ENCODE measurements around the gene NREP. TPM values are rescaled to one million over a fixed set of nuclear protein-coding genes. Genes with fewer than 3 reads are reported as not detected.
A peak's percentile ranks its signal among the peaks of the same experiment; 100 is the strongest.

The NREP gene, protein sequence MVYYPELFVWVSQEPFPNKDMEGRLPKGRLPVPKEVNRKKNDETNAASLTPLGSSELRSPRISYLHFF
- 295 TPM for polyA plus RNA-seq (ENCODE audit: insufficient read length)

DNA sequence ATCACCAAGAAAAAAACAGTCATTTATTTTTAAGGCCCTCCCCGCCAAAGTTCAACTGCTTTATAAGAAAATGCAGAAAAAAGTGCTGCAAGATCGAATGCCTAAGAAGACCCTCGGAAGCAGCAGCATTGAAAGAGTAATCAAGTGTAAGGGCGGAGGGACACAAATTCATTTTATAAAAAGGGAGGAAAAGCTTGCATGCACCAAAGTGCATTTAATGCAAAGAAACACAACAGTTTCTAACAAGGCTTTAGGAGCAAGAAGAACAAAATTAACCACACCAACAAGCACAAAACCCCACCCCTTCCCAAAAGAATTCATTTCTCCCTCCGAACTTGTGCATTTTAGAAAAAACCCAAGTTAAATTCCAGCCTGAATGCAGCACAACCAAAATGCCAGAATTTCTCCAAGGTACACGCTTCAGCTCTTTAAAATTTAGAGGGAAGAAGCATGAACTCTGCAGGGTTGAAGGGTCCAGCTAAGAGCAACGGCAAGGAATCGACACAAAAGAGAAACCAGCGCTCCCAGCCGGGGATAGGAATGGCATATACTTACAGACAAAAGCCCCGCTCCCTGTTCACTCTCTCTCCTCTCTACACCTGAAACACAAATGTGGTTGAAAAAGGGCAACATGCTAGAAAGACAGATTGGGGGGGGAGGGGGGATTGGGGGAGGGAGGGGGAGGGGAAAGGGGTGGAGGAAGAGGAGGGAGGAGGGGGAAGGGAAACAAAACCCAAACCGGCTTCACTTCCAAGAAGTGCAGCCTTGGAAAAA, at the start of gene NREP:
NREP (minus strand) TSS at position 614 of the 774 bp plus-strand sequence. CDS start 1,422 bp downstream, outside the sequence.
- DNase-seq, result no peak

- no peak for DNase-seq
Observed at GRCh38 chr5:111806753-111807152, 49.8 kb upstream of the NREP start.

DNA sequence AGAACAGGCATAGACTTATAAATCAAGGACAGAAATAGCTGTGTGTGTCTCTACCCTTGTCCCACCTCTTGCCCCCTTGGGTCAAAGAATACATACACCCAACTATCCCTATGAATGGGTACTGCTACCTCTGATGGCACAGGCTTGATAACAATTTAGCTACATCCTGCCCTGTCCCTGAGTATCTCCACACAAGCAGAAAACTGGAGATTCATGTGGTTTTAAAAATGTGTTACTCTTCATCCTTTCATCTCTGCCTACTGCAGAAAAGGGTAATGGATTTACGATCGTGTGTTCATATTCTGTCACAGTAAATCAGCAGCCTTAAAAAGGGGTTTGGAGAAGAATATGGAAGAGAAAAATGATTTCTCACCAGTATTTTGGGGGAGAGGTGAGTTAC, 49.2 kb upstream of the NREP start:
- DNase-seq, result no peak

DNA sequence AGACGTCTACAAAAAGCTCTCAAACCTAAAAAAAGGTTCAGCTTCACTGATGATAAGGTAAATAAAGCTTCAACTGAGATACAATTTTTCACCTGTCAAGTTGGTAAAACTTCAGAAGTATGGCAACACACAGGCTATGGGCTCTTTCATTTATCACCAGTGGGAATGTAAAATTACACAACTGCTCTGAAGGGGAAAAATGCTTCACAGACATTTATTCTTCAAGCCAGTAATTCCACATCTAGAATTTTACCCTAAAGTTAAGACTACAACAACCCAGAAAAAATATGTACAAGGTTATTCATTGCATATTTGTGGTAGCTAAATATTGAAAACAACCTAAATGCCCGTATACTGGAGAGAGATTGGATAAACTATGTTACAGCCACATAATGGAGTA, 48.1 kb upstream of the NREP start:
- DNase-seq, result no peak

DNA sequence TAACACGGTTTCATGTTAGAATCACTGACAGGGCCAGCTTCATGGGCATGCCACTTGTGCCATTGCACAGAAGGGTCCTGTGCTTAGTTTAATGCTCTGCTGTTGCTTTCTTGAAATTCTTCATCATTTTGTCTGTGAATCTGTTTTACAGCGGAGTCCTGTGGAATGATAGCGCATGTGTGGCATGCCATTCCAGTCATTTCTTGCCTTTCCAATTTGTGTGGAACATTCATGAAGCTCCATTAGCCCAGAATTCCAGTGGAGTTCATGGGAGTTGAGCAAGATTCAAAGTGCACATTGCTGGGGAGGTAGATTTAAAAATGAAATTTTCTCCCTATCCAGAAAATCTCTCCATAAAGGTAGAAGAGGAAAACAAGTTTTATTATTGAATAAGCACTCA, 43.4 kb upstream of the NREP start:
- DNase-seq, result no peak

DNA sequence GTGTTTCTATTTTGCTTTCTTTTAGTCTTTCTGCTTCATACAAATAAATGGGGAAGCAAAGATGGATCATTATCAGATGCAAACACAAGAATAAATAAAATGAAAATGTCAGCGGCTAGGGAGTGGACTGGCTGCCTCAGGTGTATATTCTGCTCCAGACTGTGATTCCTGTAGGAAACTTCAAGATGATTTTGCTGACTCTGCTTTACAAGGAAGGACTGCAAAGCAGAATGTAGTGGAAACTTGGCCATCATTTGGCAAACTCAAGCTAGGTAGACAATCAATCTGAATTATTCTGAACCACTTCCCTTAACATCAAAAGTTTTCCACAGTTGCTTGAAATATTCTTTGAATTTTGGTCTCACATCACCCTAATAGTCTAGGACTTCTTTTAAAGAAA, 38.1 kb upstream of the NREP start:
- no peak for DNase-seq

DNA sequence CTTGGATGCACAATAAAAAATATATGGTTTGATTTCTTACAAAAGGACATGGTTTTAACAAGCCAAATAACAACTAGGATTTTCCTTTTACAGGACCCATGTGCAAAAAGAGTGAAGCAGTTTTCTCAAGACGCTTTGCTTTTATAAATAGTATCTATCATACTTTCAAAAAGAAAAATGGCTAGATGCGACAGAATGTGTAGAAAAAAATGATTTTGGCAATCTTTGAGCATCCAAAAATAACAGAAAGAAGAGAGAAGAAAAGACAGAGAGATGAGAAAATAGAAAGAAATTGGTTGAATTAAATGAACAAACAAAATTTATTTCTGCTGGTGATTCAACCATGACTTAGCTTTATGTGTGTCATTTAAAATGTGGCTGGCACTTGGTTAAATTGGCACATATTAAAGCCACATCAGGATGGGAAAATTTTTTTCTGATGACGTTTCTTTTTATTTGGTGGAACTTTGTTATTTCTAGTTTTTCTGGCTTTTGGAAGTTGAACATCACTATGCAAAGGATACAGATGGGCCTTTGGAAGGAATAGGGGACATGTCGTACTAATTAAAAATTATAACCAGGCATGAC, 35.6 kb upstream of the NREP start:
- DNase-seq, result no peak

- no peak for DNase-seq
Observed at GRCh38 chr5:111790295-111790694, 33.3 kb upstream of the NREP start.

DNA sequence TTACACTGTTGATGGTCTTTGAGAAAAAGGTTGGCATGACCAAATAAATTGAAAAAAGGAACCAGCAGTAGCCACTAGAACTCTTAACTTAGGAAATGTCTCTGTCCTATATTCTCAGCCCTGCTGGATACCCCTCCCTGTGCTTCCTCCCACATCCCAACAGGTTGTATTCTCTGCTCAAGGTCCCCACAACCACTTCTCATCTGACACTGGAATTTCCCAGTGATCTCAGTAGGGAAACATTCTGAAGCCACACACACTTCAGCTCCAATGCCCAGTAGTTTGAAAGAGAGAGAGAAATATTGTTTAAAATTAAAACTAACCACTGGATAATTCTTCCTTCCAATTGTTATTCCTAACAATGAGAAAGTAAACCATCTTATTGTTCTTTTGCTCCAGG, 30.0 kb upstream of the NREP start:
- no peak for DNase-seq

- DNase-seq, result no peak
Observed at GRCh38 chr5:111784491-111785181, 27.6 kb upstream of the NREP start.

- no peak for DNase-seq
Observed at GRCh38 chr5:111783537-111783936, 26.5 kb upstream of the NREP start.

DNA sequence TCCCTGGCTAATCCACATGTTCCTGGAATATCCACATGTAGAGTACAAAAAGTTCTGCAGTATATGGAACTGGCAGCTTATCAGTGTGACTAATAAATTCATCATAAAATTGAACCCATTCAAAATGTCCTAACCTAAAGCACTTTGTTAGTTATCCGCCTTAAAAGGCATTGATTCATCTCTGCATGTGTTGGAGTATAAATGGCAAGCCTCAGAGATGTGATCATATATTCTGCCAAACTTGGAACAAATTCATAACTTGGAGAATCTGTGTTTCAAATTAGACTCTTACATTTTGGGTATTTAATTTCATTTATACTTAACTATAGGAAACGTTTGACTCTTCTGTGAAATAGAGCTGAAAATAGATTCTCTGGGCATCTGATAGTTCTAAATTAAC, 25.2 kb upstream of the NREP start:
- DNase-seq, result no peak

DNA sequence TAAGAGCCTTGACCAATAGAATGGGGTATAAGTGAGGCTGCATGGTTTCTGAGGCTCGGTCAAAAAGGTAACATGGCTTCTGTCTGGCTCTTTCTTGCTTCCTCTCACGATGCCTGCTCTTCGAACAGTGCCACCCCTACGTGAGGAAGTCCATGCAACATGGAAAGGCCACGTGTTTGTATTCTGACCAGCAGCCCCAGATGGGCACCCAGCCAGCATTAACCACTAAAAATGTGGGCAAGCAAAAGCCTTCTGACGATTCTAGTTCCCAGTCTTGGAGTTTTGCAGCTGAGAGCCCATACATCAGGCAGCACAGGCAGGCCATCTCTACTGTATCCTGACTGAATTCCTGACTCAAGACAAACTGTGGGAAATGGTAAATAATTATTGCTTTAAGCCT, 24.2 kb upstream of the NREP start:
- no peak for DNase-seq

- peak; percentile 72 for DNase-seq
Observed at GRCh38 chr5:111779922-111780292, 22.9 kb upstream of the NREP start.

- DNase-seq, result no peak
Observed at GRCh38 chr5:111779260-111779921, 22.4 kb upstream of the NREP start.

DNA sequence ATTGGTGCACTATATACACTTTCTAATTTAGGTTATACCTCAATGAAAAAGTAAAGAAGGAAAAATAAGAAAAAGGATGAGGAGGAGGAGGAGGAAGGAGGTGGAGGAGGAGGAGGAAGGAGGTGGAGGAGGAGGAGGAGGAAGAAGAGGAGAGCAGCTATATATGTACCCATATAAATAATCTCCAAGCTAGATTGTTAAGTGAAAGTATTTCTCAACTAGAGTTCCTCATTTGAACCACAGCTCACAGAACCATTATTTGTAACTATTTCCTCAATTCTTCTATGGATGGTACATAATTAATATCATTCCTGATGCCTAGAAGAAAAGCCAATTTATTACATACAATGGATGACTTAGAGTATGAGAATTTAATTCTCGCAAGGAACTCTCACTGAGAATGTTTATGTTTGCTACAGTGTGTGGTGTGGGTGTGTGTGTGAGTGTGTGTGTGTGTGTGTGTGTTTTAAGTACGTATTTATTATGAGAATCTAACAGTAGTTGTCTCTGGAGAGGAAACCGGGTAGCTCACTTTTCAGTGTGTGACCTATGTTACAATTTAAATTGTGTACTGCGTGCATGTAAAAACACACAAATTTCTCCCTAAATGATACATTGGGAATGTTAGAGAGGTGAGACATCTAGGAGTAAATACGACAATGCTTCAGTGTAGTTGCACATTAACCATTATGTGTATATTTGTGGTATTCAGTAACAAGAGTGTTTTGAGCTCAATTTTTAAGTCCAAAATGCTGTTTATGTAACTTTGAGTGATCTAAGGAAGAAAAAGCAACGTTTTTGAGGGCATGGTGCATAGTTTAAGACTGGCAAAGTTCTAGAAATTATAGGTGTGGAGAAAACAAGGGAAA, 20.2 kb upstream of the NREP start:
- no peak for DNase-seq

DNA sequence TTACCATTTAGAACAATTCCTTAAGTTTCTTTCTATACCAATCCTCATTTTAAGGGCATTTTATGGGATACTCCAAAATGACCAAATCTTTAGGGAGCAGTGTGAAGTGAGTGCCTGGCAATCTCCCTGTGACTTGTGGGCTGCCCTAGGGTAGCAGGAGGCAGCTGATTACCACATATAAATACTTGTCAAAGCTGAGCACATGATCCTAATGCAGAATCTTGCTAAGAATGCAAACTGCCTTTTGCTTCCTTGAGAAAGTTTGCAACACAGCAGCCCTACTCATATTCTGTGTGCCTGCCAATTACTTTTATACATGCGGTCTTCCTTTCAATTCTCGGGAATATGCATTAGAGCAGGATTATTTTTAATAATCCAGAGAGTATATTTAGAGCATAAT, 18.2 kb upstream of the NREP start:
- no peak for DNase-seq

- DNase-seq, result no peak
Observed at GRCh38 chr5:111774525-111774924, 17.5 kb upstream of the NREP start.

DNA sequence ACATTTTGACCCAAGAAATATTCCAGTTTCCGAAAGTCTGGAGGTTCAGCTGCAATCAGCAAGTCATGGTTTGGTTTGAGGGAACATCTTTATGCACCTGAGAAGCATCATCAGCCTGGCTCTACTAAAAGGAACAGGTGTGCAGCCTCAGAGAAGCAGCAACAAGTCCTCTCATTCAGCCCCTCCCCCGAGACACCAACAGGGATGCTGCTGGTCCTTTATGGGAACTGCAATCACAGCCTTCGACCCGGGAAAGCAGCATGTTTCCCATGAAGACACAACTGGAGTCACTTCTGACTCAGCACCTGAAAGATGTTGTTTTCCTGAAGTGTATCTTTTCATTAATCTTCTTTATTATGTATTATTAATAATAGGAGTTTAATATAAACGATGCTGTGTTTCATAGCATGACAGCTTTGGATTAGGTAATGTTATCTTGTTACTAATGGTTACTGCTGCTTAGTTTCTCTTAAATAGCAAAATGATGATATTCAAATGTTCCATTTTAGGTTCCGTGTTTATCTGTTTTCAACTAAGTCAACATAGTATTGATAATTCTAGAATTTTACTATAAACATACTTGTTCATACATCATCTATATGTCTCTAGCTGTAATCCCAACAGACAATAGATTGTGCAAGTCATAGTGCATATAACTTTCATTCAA, 15.6 kb upstream of the NREP start:
- DNase-seq, result no peak

DNA sequence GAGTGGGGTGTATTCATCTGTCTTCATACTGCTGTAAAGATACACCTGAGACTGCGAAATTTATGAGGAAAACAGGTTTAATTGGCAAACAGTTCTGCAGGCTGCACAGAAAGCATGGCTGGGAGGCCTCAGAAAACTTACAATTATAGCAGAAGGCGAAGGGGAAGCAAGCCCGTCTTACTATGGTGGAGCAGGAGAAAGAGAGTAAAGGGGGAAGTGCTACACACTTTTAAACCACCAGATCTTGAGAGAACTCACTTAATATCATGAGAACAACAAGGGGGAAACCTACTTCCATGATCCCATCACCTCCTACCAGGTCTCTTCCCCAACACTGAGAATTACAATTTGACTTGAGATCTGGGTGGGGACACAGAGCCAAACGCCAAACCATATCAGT, 12.5 kb upstream of the NREP start:
- no peak for DNase-seq

Data from hindlimb muscle (tissue), 1 donor.